GM18498 (cell line): ENCODE measurements around the gene TES.
A peak's percentile ranks its signal among the peaks of the same experiment; 100 is the strongest.

ENCODE experiments used
- ATAC-seq: cut with Tn5 transposase; IDR thresholded peaks from one replicate; pipeline ENCODE4 v1.9.1; 2021; ENCODE audit warnings: mild to moderate bottlenecking, moderate library complexity; ENCODE audit not compliant: unreplicated experiment

TES gene

DNA sequence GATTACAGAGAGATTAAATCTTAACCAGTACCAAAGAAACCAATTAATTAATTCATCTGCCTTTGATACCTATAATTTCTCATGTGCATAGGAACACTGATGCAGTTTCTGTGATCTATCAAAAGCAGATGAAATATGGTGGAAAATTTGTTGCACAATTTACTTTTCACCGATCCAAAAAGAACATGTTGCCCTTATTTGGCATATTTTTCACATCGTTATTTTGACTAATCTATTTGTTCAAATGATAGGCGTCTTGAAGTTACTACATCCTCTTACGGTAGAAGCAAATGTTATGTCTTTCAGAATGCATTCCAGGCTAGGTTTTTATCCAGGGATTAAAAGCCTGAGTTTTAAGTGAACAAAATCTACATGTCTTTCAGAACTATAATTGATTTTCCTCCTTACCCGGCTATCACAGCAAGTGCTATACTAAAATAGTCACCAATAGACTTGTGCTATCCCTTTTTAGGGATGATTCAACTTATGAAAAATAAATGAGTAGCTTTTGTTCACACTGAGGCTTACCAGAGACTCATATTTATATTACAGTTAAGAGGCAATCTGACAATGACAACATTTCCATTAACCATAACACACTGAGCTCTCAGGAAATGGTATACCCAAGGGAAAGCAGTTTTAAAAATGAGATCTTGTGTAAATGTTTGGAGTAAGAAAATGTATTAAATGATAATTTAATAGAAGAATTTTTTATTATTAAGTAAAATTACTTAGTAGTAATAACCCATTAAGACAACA is 16.8 kb upstream of the TES start:
- no peak for ATAC-seq

DNA sequence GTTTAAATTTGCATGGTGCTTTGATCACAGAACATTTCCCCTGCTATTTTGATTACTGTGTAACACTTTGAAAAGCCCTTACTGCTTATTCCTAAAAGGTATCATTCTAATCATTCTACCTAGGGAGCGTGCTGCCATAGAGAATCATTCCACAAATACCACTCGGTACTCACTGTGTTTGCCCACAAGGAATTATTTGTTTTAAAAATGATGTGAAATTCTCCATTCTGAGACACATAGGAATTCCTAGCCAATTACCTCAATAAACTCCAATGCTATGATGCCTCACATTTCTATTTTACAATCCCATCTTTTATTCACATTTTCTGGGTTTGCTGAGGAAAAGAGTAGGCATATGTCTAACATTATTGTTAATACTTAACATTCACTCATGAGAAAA is 16.2 kb upstream of the TES start:
- no peak for ATAC-seq

DNA sequence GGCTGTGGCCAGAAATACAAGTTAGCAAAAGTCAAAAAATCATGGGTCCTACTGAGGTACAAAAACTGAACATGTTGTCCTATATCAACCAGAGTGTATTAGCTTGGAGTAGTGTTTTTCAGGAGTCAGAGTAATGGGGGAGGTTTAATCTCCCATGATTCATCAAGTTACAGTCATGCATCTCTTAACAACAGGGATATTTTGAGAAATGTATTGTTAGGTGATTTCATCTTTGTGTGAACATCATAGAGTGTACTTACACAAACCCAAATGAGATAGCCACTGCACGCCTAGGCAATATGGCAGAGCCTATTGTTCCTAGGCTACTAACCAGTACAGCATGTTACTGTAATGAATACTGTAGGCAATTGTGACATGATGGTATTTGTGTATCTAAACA is 14.9 kb upstream of the TES start:
- no peak for ATAC-seq

DNA sequence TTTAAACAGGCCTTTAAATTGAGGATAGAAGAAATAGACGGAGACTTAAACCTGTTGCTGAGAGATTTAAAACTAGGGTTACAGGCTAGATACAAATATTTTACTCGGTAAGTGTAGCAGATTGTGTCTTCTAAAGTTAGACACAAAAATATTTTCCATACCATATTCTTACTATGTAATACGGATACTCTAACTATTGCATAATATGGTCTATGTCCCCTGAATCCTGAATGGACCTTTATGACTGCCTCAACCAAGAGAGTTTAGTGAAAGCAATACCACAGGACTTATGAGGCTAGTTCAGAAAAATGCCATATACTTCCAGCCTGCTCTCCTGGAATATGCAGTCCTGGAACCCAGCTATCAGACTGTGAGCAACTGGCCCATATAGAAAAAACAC is 13.4 kb upstream of the TES start:
- no peak for ATAC-seq

DNA sequence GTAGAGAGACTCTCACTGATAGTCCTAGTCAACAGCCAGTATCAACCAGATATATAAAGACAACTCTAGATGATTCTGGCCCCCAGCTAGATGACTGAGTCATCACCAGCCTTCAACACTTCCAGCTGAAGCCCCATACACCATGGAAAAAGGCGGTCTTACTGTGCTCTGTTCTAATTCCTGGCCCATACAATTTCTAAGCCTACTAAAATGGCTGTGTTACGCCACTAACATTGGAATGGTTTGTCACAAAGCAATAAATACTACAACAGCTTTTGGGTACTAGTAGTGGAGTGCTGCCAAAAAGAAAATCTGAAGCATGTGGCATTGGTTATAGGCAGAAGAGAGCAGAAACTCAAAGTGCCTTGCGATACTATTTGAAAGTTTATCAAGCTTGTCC is 13.0 kb upstream of the TES start:
- no peak for ATAC-seq

DNA sequence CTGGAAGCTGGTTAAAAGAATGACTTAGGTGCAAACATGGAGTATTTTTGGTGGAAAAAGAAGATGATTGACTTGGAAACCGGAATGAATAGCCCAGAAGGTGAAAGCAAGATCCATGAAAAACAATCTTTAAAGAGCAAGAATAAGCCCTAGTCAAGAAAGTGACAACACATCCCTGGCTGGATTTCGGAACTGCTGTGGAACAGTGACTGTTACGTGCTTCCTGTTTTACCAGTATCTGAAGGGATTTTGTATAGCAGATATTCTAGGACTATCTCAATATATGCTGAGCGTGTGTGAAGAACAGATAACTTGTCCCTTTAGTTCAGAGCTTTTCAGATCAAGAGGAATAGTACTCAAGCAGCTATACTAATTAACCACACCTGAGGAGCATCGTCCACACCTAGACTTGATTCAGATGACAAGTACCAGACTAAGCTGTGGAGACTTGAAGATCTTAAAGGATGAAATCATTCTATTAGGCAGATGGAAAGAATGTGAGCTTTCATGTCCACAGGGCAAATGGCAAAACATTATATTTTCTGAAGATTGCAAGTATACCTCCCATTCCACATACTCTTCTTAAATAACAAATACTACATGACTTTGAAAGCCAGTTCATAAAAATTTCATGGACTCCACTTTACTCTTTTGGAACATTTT is 11.5 kb upstream of the TES start:
- ATAC-seq = no peak

DNA sequence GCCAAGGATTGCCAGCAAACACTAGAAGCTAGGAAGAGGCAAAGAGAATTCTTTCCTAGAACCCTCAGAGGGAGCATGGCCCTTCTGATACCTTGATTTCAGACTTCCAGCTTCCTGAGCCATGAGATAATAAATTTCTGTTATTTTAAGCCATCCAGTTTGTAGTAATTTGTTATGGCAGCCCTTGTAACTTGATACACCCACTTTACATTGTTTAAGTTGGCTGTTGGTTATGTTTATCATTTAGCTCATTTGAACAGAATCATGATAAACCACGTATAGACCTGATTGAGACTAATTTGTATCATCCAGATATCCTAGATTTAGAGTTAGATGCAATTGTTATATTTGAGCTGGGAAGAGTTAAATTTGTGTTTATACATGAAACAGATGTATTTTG is 9.4 kb upstream of the TES start:
- no peak for ATAC-seq

DNA sequence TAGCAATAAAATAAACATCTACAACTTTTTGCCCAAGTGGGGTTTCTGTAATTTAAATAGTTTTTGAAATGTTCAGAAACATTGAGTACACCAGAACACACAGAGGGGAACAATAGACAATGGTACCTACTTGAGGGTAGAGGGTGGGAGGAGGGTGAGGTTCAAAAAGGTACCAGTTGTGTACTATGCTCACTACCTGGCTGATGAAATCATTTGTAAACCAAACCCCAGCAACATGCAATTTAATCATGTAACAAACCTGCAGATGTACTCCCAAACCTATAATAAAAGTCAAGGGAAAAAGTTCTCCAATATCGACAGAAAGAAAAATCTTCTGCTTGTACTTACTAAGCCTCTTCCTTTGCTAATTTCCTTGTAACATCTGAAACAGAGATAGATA is 4.2 kb upstream of the TES start:
- ATAC-seq = no peak

DNA sequence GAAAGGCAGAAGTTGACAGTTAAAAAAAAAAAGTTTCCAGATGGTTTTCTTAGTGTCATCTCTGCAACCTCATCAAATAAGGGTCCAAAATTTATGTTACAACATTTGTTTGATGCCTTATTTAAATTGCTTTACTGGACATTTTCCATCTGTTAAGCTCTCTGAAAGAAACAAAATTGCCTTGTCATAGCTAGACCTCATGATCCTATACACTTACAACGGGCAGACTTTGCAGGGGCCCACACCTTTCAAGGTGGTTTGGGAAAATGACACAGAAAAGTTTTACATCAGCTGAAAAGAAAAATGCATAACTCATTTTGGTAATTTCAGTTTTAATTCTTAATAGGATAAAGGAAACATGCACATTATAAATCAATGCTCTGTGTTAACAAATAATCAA is 1.4 kb upstream of the TES start:
- ATAC-seq = no peak

DNA sequence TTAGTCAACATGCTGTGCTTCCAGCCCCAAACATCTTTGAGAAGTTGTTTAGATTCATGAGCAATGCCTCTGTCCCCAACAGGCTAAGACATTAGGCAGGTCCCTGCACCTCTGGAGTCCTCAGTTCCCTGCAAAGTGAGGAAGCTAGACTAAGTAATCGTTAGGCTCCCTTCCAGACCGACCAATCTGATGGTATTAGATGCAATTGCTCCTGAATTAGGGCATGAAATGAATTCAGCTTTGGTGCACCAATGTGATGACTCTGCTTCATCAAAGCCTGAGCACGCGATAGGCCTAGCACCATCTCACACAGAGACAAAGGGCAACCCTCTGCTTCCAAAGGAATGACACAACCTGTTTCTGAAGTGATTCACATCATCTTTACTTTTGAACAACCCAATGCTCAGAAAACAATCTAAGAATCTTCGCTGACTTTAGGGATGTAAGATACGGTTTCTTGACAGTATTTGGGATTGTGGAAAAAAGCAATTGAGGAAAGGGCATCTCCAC is 723 bp upstream of the TES start:
- no peak for ATAC-seq

DNA sequence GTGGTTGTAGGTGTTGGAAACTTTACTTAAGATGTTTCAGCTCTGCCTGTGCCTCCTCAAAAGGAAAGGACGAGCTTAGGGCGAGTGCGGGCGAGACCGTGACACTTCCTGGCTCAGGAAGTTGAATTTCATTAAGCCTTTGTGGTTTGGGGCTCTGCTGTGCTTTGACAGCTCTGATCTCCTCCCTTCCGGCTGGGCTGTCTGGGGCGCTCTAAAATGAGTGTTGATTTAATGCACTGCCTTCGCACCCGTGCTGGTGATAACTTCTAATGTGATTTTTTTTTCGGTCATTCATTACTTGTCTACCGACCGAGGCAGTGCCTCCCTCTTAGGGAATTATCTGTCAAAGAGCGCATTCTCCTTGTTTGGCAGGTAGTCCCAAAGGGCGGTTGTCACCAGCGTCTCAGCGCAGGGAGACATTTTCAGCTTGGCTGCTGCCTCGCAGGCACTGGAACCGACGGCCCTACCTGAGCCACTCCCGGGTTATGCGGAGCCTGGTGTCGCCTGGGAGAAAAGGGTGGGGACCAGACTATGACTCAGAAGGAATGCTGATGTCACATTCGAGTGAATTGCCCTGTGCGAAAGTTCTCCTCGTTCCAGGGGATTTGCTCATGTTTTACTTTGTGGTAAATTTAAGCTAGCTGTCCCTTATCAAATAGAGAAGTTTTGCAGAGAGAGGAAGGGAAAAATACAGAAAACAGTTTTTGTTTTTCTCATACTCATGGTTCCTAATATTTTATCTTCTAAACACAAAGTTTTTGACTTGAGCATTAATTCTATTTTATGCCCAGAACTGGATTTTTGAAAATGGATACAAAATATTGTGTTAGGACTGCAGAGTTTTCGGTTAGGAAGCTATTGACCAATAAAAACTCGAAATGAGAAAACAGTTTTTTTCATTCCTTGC is 920 bp downstream of the TES start:
- ATAC-seq = peak; percentile 77

DNA sequence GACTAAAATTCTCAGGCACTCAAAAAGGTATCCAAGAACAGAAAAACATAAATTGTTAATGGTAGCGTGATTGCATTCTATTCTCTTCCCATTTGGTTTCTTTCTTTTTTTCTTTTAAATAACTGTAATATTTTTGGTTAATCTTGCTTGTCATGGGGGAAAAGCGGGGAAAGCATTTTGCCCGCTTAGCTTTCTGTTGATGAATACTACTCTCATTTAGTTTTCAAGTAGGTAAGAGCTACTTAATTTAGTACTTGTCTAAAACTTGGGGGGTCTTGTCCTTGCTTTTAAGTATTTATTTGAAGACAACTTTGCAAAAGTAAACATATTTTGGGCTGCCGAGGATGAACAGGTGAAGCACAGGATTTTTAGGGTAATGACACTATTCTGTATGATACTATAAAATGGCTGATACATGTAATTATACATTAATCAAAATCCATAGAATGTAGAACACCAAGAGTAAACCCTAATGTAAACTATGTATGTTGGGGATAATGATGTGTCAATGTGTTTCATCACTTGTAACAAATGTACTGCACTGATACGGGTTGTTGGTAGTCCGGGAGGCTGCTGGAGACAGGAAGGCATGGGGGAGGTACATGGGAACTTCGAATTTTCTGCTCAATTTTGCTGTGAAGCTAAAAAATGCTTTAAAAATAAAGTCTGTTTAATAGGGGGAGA is 1.7 kb downstream of the TES start:
- ATAC-seq = no peak

DNA sequence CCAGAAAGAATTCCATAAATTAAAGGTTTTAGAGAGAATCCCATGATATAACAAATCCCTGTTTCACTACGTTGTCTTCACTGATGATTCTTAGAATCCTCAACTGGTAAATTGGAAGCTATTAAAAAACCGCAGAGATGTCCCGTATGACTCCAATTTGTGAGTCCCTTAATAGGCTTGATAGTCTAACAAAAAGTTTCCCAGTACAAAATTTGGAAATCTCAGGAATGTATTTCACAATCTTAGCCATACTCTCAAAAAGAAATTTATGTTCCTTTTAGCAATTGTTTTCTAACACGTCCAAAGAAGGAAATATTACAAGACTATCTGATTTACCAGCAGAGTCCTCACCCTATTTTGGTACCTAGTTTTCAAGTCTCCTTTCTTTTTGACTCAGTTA is 2.5 kb downstream of the TES start:
- no peak for ATAC-seq

DNA sequence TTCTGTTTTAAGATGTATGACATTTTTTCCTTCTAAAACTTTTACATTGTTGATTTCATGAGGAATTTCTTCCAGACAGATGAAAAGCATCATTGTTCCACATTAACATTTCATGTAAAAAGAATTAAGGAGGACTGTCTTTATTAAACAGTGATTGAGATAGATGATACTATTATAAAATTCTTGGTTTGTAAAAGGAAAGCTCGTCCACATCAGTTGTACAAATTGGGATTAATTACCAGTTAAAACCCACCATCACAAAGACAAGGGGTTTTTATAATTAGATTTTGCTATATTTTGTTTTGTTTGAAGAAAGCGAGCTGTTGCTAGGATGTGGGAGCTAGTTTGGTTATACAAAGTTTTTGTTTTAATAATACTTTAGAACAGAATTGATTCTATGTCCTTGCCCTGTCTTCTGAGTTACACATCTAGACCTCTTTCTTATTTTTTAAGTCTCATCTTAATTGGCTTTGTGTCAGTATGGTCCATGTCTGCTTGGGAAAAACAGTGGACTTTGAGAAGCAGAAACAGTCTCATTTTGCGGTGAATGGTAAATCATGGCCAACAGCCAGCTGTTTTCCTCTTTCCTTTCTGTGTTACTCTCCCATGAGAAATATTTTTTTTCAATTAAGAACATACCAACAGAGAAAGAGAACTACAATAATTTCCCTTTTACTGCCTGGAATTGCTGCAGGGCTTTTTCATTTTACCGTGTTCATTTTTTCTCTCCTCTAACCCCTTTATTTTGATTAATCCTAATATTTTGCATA is 3.2 kb downstream of the TES start:
- ATAC-seq = no peak

DNA sequence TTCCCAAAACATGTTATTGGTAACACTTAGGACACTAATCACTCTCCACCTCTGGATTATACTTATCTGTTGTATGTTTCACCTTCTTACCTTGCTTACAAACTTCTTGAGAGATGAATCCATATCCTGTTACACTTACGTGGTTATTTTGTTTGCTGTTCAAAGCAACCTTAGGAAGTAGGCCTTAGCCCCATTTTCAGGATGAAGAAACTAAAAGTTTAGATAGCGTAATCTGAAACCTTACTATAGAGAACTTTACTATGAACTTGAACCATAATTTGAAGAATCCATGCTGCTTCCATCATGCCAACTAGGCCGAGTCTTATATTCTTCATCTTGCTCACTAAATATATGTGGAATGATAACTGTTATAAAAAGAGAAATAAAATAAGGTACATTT is 4.6 kb downstream of the TES start:
- no peak for ATAC-seq

DNA sequence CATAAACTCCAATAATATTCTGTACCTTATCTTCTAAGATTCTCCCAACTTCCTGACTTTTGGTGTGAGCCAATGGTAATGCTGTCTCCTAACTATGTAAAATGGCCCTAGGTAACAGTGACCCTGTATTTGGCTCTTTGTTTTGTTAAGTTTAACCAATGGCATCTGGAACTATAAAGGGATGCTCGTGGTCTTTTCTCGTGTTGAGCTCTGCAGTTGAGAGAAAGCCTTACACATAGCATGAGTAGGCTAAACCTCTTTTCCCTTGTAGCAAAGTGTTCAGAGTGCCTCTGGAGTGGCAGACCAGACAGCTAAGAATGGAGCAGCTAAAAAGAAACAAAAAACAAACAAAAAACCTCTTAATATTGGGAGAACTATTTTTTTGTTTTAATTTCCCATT is 5.2 kb downstream of the TES start:
- no peak for ATAC-seq

DNA sequence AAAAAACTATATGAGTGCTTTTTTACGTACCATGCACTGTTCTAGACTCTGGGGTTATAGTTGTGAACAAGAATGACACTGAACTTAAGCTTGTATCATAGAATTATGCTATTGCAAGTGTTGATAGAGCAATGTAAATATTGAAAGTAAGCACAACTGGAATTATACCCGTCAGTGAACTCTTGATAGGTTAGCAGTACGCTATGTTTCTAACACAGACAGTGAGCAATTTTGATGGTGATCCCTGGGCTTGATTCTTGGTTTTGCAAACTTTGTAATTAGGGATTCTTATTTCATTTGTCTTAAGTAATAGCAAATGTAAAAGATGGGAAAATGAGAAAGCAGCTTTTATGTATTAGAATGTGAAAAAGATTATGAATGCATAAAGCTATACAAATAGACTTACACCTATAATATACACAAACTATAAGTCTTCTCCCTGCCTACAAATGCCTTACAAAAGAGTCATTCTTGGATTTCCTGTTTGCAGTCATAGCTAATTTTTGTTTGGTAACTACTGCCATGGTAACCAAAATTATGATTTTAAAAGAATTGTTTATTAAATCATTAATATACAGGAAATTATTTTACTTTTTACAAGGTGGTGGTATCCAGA is 6.7 kb downstream of the TES start:
- no peak for ATAC-seq

DNA sequence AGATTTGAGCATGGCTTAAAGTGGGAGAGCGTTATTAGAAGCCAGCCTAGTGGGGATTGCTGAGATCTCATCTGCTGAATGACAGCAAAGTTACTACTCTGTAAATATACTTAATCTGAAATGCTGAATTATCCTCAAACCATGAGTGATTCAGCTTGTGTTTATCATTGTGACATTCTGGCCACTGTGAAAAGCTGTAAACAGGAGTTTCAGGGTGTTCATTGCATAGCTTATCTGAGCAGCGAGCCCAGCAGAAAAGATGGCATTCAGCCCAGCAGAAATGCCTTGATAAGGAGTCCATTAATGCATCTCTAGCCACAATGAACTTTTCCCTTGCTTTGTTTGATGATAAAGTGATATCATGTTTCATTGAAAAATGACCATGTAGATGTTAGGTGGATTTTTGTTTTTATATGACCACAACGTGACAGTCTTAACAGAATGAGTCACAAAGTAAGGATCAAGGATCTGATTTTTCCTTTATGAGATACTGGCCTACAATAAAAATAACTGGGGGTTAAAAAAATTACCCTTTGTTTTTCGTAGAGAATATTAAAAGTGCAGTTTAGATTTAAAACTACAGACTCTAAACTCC is 7.8 kb downstream of the TES start:
- no peak for ATAC-seq

DNA sequence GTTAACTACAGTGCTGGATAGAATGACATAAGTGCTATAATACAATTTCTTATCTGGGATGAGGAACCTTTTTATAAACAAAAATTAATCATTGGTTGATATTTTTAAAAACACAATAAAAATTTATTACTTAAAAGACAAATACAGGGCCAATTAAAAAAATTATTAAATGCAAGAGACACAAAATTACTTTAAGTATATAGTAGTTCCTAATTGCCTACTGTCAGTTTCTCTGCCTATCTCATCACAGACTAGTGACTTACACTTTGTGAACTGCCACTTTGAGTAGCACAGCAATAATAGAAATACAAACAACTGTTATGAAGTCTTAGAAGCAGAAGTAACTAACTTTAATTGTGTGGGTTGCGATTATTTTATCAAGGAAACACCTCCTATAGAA is 8.4 kb downstream of the TES start:
- ATAC-seq = no peak
